Measurements from ENCODE around the gene RCOR2. TPM values are rescaled to one million over a fixed set of nuclear protein-coding genes. Genes with fewer than 3 reads are reported as not detected.

Gene RCOR2
- total RNA-seq, 1 experiment from 2014 or later: 77.4 TPM

DNA sequence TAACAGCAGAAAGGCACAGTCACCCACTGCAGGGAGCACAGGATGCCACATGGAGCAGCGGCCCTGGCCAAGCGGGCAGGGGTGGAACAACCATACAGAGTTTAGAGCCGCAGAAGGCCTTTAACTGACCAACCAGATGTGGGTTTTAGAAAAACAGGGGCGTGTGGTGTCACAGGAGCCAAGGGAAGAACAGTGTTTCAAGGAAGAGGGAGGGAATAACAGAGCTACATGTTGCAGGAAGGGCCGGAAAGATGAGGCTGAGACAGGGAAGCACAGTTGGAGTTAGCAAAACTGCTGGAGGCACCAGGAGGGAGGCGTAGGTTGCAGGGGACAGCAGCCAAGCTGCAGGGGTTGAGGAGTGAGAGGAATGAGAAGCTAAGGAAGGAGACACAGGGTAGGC, 14.1 kb upstream of the RCOR2 start:
- no peaks in the 10 kb centered on the region for H3K9me3 Mint-ChIP-seq
- H3K36me3 Mint-ChIP-seq: no peaks in the 10 kb centered on the region
- CTCF ChIA-PET: interaction anchor here (0.8 to 2.1 kb wide), 4 partner anchors 10 to 15 kb away, joined by 4 to 11 read pairs (median 5); no protein-coding TSS in a partner anchor
- TF ChIP-seq, protein P1, sequence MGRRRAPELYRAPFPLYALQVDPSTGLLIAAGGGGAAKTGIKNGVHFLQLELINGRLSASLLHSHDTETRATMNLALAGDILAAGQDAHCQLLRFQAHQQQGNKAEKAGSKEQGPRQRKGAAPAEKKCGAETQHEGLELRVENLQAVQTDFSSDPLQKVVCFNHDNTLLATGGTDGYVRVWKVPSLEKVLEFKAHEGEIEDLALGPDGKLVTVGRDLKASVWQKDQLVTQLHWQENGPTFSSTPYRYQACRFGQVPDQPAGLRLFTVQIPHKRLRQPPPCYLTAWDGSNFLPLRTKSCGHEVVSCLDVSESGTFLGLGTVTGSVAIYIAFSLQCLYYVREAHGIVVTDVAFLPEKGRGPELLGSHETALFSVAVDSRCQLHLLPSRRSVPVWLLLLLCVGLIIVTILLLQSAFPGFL (CRISPR knock-in tag; IDR thresholded peaks at IDR 0.05; ENCODE audit: borderline replicate concordance): no peak
- TF ChIP-seq, protein P2, sequence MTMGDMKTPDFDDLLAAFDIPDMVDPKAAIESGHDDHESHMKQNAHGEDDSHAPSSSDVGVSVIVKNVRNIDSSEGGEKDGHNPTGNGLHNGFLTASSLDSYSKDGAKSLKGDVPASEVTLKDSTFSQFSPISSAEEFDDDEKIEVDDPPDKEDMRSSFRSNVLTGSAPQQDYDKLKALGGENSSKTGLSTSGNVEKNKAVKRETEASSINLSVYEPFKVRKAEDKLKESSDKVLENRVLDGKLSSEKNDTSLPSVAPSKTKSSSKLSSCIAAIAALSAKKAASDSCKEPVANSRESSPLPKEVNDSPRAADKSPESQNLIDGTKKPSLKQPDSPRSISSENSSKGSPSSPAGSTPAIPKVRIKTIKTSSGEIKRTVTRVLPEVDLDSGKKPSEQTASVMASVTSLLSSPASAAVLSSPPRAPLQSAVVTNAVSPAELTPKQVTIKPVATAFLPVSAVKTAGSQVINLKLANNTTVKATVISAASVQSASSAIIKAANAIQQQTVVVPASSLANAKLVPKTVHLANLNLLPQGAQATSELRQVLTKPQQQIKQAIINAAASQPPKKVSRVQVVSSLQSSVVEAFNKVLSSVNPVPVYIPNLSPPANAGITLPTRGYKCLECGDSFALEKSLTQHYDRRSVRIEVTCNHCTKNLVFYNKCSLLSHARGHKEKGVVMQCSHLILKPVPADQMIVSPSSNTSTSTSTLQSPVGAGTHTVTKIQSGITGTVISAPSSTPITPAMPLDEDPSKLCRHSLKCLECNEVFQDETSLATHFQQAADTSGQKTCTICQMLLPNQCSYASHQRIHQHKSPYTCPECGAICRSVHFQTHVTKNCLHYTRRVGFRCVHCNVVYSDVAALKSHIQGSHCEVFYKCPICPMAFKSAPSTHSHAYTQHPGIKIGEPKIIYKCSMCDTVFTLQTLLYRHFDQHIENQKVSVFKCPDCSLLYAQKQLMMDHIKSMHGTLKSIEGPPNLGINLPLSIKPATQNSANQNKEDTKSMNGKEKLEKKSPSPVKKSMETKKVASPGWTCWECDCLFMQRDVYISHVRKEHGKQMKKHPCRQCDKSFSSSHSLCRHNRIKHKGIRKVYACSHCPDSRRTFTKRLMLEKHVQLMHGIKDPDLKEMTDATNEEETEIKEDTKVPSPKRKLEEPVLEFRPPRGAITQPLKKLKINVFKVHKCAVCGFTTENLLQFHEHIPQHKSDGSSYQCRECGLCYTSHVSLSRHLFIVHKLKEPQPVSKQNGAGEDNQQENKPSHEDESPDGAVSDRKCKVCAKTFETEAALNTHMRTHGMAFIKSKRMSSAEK (CRISPR knock-in tag; IDR thresholded peaks at IDR 0.05; ENCODE audit: borderline replicate concordance): no peak
- no peak for TF ChIP-seq CREB1 (CRISPR knock-in tag; IDR thresholded peaks at IDR 0.05)
- no peak for TF ChIP-seq ZBTB21 (CRISPR knock-in tag; IDR thresholded peaks at IDR 0.05; ENCODE audit: borderline replicate concordance)
- no peak for TF ChIP-seq JAZF1 (CRISPR knock-in tag; IDR thresholded peaks at IDR 0.05)
- no peak for TF ChIP-seq FOXK1 (CRISPR knock-in tag; IDR thresholded peaks at IDR 0.05)
- no peak for TF ChIP-seq ZNF317 (CRISPR knock-in tag; IDR thresholded peaks at IDR 0.05; ENCODE audit: borderline replicate concordance, low read depth)
- TF ChIP-seq, protein P3, sequence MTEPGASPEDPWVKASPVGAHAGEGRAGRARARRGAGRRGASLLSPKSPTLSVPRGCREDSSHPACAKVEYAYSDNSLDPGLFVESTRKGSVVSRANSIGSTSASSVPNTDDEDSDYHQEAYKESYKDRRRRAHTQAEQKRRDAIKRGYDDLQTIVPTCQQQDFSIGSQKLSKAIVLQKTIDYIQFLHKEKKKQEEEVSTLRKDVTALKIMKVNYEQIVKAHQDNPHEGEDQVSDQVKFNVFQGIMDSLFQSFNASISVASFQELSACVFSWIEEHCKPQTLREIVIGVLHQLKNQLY (CRISPR knock-in tag; IDR thresholded peaks at IDR 0.05): no peak
- peak overlapping the region; percentile 67; the same call in 1 of the 2 replicates for H3K27ac Mint-ChIP-seq
- POLR2A ChIA-PET: interaction anchor here (1.9 kb wide), 1 partner anchor 13 kb away, joined by 4 read pairs; no protein-coding TSS in a partner anchor
- peaks cover 54% of the 10 kb centered on the region for H3K27me3 Mint-ChIP-seq (ENCODE audit: low read depth)
- H3K4me1 Mint-ChIP-seq: peaks cover 5% of the 10 kb centered on the region; the same call in 1 of the 2 replicates
- ATAC-seq (no peak; the same call in 1 of the 2 replicates), DNase-seq (ENCODE audit: low spot score) (no peak)
- H3K4me3 Mint-ChIP-seq: no peak overlapping the region

DNA sequence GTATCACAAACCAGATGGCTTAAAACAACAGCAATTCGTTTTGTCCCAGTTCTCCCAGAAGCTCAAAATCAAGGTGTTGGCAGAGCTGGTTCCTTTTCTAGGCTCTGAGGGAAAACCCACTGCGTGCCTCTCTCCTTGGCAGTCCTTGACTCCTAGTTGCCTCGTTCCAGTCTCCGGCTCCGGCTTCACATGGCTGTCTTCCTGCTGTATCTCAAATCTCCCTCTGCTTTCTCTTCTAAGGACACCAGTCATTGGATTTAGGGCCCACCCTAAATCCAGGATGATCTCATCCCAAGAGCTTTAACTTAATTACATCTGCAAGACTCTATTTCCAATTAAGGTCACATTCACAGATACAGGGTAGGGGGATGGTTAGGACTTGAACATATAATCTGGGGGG, 12.7 kb upstream of the RCOR2 start:
- Mint-ChIP-seq H3K4me3 (no peak overlapping the region), H3K27me3 (ENCODE audit: low read depth) (peaks cover 63% of the 10 kb centered on the region), H3K4me1 (peaks cover 5% of the 10 kb centered on the region; the same call in 1 of the 2 replicates), H3K36me3 (no peaks in the 10 kb centered on the region), H3K9me3 (no peaks in the 10 kb centered on the region; the same call in 1 of the 2 replicates), H3K27ac (no peak overlapping the region)
- TF ChIP-seq FOXJ3 (CRISPR knock-in tag; IDR thresholded peaks at IDR 0.05; ENCODE audit: borderline replicate concordance) (no peak), CBFB (CRISPR knock-in tag; IDR thresholded peaks at IDR 0.05; ENCODE audit: low read depth) (no peak), CREB1 (CRISPR knock-in tag; IDR thresholded peaks at IDR 0.05) (no peak), NR1H2 (CRISPR knock-in tag; IDR thresholded peaks at IDR 0.05) (no peak), GABPB1 (CRISPR knock-in tag; IDR thresholded peaks at IDR 0.05) (no peak), ZNF263 (CRISPR knock-in tag; IDR thresholded peaks at IDR 0.05; ENCODE audit: low read depth) (no peak), TCF7 (CRISPR knock-in tag; IDR thresholded peaks at IDR 0.05; ENCODE audit: low read depth) (no peak), SMAD4 (CRISPR knock-in tag; IDR thresholded peaks at IDR 0.05) (no peak), IRF2 (CRISPR knock-in tag; IDR thresholded peaks at IDR 0.05; ENCODE audit: borderline replicate concordance, low read depth) (no peak), ATF1 (CRISPR knock-in tag; IDR thresholded peaks at IDR 0.05) (no peak)
- TF ChIP-seq, protein P1 (CRISPR knock-in tag; IDR thresholded peaks at IDR 0.05; ENCODE audit: borderline replicate concordance): no peak
- TF ChIP-seq, protein P4, sequence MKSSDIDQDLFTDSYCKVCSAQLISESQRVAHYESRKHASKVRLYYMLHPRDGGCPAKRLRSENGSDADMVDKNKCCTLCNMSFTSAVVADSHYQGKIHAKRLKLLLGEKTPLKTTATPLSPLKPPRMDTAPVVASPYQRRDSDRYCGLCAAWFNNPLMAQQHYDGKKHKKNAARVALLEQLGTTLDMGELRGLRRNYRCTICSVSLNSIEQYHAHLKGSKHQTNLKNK (CRISPR knock-in tag; IDR thresholded peaks at IDR 0.05): no peak
- TF ChIP-seq, protein P5, sequence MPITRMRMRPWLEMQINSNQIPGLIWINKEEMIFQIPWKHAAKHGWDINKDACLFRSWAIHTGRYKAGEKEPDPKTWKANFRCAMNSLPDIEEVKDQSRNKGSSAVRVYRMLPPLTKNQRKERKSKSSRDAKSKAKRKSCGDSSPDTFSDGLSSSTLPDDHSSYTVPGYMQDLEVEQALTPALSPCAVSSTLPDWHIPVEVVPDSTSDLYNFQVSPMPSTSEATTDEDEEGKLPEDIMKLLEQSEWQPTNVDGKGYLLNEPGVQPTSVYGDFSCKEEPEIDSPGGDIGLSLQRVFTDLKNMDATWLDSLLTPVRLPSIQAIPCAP (CRISPR knock-in tag; IDR thresholded peaks at IDR 0.05): no peak
- TF ChIP-seq, protein P6, sequence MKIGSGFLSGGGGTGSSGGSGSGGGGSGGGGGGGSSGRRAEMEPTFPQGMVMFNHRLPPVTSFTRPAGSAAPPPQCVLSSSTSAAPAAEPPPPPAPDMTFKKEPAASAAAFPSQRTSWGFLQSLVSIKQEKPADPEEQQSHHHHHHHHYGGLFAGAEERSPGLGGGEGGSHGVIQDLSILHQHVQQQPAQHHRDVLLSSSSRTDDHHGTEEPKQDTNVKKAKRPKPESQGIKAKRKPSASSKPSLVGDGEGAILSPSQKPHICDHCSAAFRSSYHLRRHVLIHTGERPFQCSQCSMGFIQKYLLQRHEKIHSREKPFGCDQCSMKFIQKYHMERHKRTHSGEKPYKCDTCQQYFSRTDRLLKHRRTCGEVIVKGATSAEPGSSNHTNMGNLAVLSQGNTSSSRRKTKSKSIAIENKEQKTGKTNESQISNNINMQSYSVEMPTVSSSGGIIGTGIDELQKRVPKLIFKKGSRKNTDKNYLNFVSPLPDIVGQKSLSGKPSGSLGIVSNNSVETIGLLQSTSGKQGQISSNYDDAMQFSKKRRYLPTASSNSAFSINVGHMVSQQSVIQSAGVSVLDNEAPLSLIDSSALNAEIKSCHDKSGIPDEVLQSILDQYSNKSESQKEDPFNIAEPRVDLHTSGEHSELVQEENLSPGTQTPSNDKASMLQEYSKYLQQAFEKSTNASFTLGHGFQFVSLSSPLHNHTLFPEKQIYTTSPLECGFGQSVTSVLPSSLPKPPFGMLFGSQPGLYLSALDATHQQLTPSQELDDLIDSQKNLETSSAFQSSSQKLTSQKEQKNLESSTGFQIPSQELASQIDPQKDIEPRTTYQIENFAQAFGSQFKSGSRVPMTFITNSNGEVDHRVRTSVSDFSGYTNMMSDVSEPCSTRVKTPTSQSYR (CRISPR knock-in tag; IDR thresholded peaks at IDR 0.05): no peak
- TF ChIP-seq, protein P7, sequence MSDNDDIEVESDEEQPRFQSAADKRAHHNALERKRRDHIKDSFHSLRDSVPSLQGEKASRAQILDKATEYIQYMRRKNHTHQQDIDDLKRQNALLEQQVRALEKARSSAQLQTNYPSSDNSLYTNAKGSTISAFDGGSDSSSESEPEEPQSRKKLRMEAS (CRISPR knock-in tag; IDR thresholded peaks at IDR 0.05): no peak
- ChIA-PET POLR2A (no interaction called here), CTCF (interaction anchor here (1.5 kb wide), 1 partner anchor 9 kb away, joined by 6 read pairs; no protein-coding TSS in a partner anchor)
- DNase-seq (ENCODE audit: low spot score): no peak
- ATAC-seq: no peak
